Right lobe of liver (tissue), 6 donors: ENCODE results near the gene ARPC1B. TPM values are rescaled to one million over a fixed set of nuclear protein-coding genes. Genes with fewer than 3 reads are reported as not detected.

ENCODE experiments used
- ATAC-seq, 4 donors: fragments of 200-7000 bp; cut with Tn5 transposase; one replicate each; pipeline ENCODE4 v1.9.1; 2020; ENCODE audit warnings: mild to moderate bottlenecking in 4 of 4, moderate library complexity in 4 of 4
- DNase-seq, 3 donors: peaks; one replicate each; pipeline ENCODE4 v3.0.0-alpha.2; 2020
- H3K27ac ChIP-seq, 3 donors: fragments of 200-600 bp; one replicate each; pipeline ENCODE4 v1.8.0; 2022
- H3K27me3 ChIP-seq, 2 donors: fragments of 200-600 bp; one replicate each; pipeline ENCODE4 v1.8.0; 2022
- H3K36me3 ChIP-seq, 4 donors: fragments of 200-600 bp; sonication (generic) in 1 of 4; one replicate each; pipeline versions ENCODE4 v1.5.1 to v1.8.0; 2017 to 2022; ENCODE audit warnings: control low read depth in 1 of 4
- H3K4me1 ChIP-seq, 4 donors: fragments of 200-600 bp; sonication (generic) in 1 of 4; one replicate each; pipeline versions ENCODE4 v1.5.1 to v1.8.0; 2017 to 2022; ENCODE audit warnings: control low read depth in 1 of 4
- H3K4me3 ChIP-seq, 3 donors: fragments of 200-600 bp; one replicate each; pipeline ENCODE4 v1.8.0; 2022
- H3K9me3 ChIP-seq, 4 donors: fragments of 200-600 bp; sonication (generic) in 1 of 4; one replicate each; pipeline versions ENCODE4 v1.5.1 to v1.8.0; 2017 to 2022; ENCODE audit warnings: control low read depth in 1 of 4
- POLR2A ChIP-seq: fragments of 450-650 bp; IDR thresholded peaks from one replicate; pipeline ENCODE4 v1.6.1; 2017; ENCODE audit warnings: antibody characterized with exemption, mild to moderate bottlenecking
- WGBS: methylation state at CpG from one replicate; pipeline ENCODE4 v1.1.6; 2018; ENCODE audit warnings: low coverage, low lambda C conversion rate; ENCODE audit not compliant: insufficient coverage; ENCODE audit errors: missing lambda C conversion rate; 5-methylcytosine and 5-hydroxymethylcytosine counted together
- intact Hi-C, 2 donors: fragments of 100-400 bp; cut with DNase I; formaldehyde crosslinking; loops; one replicate each; pipeline versions ENCODE4 v1.11.2 to v1.14.1; 2022
- total RNA-seq, 6 experiments: library from RNA; depleted of rRNA in 2 of 6; stranded (reverse); fragments of >200 nt in 2 of 6; fragmentation: NEBNext Ultra II Directional in 3 of 6; extraction: Animal tissue kit (Norgen Biotek cat#: 25700) in 3 of 6; gene quantifications; one replicate each; pipeline versions ENCODE4 v1.1.0 to v1.2.4, GENCODE V29; 2016 to 2023
- TF ChIP-seq, protein P1 (sequence below), 4 donors: fragments of 200-600 bp in 3 of 4; fragments of 450-650 bp in 1 of 4; IDR thresholded peaks; one replicate each; pipeline versions ENCODE4 v1.5.1 to v1.8.0; 2016 to 2022; ENCODE audit warnings: antibody characterized with exemption in 4 of 4, mild to moderate bottlenecking in 2 of 4
- donor health status: DM: no; HTN: yes; CAD: no.
- donor health status: DM: no; HTN: no; CAD: no.
- donor health status: DM: no; HTN: no; CAD: no.
- donor health status: DM: no; HTN: yes; CAD: no.
- donor health status: DM: no; HTN: yes; CAD: no.

The ARPC1B gene
- total RNA-seq, 6 experiments from 2014 or later, result 24.4 to 197 (median 52.7) TPM

DNA sequence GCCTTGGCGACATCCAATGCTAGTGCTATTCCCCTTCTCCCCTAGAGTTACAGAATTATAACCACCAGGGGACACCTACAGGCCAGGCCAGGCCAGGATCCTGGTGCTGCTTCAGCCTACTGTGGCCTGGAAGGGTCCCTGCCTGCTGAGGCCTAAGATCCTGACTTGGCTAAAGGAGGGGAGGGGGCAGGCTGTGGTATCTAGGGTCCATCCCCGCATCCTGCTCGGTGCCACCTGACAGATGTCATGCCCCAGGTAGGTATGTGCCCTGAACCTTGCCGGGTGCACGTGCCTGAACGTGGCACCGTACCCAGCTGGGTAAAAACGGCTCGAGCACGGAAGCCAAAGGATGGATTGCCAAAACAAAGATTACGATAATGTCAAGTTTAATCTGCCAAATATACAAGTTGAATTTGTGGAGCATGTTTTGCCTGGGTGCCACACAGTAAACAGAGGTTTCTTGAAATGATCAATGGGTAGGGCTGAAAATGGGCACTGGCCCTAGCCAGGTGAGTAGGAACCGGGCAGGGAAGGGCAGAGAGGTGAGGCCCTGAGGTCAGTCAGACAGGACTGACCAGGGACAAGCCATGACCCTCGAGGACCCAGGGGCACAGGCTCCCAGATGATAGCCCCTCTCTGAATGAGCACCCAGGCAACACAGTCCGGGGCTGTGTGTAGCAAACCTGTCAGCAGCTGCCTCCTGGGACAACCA is 21.2 kb downstream of the ARPC1B start:
- Histone ChIP-seq H3K27ac (peak overlapping the region in 1 of 3 donors; percentile 8), H3K27me3 (no peaks in the 10 kb centered on the region), H3K36me3 (peaks cover 0 to 53% (median 16%) of the 10 kb centered on the region in 4 donors), H3K4me3 (no peak overlapping the region), H3K9me3 (no peaks in the 10 kb centered on the region), H3K4me1 (peaks cover 0 to 19% (median 8%) of the 10 kb centered on the region in 4 donors)
- DNase-seq (peak in 2 of 3 donors; percentile 83 to 88), ATAC-seq (peak; percentile 26 to 78 (median 64))
- 38% methylated on average over 8 of the region's 14 CpGs for WGBS
- intact Hi-C loops, result no loop called here
- TF ChIP-seq POLR2A, result no peak
- TF ChIP-seq, protein P1, sequence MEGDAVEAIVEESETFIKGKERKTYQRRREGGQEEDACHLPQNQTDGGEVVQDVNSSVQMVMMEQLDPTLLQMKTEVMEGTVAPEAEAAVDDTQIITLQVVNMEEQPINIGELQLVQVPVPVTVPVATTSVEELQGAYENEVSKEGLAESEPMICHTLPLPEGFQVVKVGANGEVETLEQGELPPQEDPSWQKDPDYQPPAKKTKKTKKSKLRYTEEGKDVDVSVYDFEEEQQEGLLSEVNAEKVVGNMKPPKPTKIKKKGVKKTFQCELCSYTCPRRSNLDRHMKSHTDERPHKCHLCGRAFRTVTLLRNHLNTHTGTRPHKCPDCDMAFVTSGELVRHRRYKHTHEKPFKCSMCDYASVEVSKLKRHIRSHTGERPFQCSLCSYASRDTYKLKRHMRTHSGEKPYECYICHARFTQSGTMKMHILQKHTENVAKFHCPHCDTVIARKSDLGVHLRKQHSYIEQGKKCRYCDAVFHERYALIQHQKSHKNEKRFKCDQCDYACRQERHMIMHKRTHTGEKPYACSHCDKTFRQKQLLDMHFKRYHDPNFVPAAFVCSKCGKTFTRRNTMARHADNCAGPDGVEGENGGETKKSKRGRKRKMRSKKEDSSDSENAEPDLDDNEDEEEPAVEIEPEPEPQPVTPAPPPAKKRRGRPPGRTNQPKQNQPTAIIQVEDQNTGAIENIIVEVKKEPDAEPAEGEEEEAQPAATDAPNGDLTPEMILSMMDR (IDR thresholded peaks at IDR 0.05), result peak in 1 of 4 donors; percentile 9

DNA sequence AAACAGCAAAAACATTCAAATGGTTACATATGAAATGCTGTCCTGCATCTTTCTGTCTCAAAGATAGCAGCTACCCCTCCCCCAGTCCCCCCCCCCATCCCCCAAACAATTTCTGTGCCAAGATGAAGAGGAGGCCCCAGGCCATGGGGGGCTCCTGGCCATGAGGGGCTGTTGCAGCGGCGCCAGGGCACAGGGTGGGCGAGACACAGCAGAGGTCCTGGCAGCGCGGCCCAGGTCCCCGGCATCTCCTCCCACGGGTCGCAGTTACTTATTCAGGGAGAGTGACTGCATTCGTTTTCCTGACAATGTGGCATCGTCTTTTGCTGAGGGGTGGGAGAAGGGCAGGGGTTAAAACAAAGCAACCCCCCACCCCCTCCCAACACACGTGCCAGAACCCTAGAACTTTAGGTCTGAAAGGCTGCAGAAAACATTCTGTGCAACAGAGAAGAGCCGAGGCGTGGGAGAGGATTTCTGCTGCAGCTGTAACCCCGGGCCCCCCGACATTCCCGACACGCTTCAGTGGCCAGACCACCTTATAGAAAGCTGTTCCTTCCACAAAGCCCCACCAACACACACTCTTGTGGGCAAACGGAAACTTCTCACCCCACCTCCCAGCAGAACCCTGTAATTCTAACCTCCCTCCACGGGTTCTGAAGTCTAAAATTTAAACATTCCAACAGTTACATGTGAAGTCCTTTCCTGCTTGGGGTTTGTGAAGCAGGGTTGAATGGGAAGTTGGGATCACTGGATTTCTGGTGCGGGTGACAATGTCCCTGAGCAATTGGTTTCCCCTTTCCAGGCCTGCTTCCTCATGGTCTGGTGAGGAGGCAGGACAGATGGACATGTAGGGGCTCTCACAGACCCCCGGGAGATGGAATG is 22.1 kb downstream of the ARPC1B start:
- DNase-seq (no peak), ATAC-seq (no peak)
- no peak for TF ChIP-seq POLR2A
- TF ChIP-seq, protein P1 (IDR thresholded peaks at IDR 0.05), result no peak
- Histone ChIP-seq H3K27me3 (no peaks in the 10 kb centered on the region), H3K36me3 (peaks cover 0 to 52% (median 14%) of the 10 kb centered on the region in 4 donors), H3K9me3 (no peaks in the 10 kb centered on the region), H3K4me1 (peaks cover 0 to 19% (median 8%) of the 10 kb centered on the region in 4 donors), H3K4me3 (no peak overlapping the region), H3K27ac (peak overlapping the region in 1 of 3 donors; percentile 8)
- 88% methylated on average over 16 of the region's 21 CpGs for WGBS
- intact Hi-C loops, result no loop called here

DNA sequence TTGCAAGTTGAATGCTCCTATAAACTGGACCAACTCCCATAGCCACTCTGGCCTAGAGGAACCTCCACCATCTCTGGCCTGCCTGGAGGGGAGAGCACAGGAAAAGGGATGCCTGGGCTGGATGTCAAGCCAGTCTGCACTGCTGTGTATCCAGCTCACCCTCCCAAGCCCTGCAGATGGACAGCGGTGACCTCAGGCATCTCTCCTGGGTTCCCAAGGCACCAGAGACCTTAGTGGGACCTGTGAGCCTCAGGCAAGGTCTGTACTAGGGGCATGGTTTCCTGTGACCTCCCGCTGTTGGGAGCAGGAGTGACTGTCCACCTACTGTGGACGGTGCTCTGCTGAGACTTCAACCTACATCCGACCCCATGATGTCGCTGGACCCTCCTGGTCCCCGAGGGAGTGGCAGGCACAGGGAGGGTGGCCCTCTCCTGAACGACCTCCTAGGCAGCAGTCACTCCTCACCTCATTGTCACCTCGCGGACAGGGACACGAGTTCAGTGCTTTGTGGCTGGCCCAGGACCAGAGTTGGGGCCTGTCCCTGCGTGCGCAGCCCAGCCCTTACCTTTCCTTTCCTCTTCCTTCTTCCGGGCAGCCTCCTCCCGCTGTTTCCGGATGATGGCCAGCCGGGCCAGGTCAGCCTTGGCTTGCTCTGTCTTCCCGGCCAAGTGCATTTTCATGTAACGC is 22.9 kb downstream of the ARPC1B start:
- Histone ChIP-seq H3K9me3 (no peaks in the 10 kb centered on the region), H3K27me3 (no peaks in the 10 kb centered on the region), H3K27ac (no peak overlapping the region), H3K36me3 (peaks cover 0 to 59% (median 14%) of the 10 kb centered on the region in 4 donors), H3K4me1 (peaks cover 0 to 15% (median 7%) of the 10 kb centered on the region in 4 donors), H3K4me3 (no peak overlapping the region)
- ATAC-seq (no peak), DNase-seq (no peak)
- 86% methylated on average over 8 of the region's 18 CpGs for WGBS
- TF ChIP-seq, protein P1 (IDR thresholded peaks at IDR 0.05), result no peak
- no peak for TF ChIP-seq POLR2A
- intact Hi-C loops, result no loop called here

DNA sequence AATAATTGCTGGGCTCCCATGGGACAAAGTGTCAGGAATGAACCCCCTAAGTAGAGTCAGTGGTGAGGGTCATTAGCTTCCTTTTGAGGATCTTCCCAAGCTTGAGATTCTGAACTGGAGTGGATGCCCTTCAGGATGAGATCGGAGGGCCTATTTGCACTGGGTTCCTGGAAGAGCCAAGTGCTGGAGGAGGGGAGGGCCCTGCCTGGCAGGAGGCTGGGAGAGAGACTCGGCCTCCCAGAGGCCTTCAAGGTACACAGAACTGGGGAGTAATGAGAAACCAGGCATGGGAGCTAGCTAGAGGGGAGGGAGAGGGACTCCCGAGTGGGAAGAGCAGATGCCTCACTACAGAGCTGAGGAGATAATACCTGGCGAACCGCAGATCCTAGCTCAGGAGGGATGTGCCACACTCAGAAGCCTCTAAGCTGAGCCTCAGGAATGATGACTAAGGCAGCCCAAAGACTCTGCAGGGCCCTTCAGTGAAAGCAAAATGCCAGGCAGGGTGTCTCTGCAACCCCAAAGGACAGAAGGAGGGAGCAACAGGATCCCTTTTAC is 24.4 kb downstream of the ARPC1B start:
- no peak for ATAC-seq
- Histone ChIP-seq H3K9me3 (no peaks in the 10 kb centered on the region), H3K4me3 (no peak overlapping the region), H3K36me3 (peaks cover 0 to 67% (median 12%) of the 10 kb centered on the region in 4 donors), H3K27ac (no peak overlapping the region), H3K27me3 (no peaks in the 10 kb centered on the region), H3K4me1 (peaks cover 0 to 7% (median 0%) of the 10 kb centered on the region in 4 donors)
- TF ChIP-seq, protein P1 (IDR thresholded peaks at IDR 0.05), result no peak
- no peak for TF ChIP-seq POLR2A
- intact Hi-C loops, result no loop called here
- WGBS, result 75% methylated on average over 2 of the region's 5 CpGs
- no peak for DNase-seq
